ENCODE data around the gene ETV3.
A peak's percentile ranks its signal among the peaks of the same experiment; 100 is the strongest.

ETV3 gene

DNA sequence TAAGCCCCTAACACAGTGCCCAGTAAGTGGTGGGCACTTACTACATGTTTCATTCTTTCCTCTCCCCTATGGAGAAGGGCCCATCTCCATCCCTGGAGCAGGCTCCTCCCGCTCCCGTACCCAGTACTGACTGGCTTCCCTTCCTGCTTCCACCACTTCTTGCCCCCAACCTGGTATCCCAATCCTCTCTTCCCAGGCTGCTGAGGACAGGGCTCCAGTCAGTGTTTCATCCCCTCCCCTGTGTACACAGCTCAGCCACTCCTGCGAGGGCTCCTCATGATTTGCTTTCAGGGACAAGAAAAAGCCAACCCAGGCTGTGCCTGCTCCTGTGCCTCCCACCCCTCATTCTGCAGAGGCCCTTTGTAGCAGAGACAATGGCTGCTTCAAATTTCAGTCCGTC lies 20.8 kb upstream of the ETV3 start:
- DNase-seq, result no peak

DNA sequence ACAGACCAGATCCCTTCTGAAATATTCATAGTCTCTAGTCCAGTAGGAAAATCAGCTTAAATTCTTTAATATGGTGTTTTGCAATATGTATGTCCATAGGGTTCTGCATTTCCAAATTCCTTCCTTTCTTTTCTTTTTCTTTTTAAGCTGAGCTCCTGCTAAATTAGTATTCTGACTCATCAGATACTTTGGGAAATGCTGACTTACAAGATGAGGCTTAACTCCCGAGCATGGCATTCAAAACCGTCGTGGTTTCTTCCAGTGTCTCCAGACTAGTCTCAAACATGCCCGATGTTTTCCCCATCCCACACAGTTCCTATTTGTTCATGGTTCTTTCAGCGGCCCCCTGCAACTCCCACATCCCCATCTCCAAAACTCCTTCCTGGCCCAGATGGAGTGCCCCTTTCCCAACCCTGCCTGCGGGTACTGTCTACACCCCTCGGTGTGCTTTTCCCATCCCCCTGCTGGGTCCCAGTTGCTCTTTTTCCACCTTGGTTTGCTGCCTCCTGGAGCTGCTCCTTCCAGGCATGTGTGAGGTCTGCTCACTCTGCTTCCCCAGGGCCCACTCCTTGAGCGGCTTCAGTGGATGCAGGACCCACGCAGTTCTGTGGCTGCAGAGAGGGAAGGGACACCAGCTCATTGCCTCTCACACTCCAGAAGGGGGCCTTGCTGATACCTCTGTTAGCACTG lies 19.5 kb upstream of the ETV3 start:
- DNase-seq, result no peak

DNA sequence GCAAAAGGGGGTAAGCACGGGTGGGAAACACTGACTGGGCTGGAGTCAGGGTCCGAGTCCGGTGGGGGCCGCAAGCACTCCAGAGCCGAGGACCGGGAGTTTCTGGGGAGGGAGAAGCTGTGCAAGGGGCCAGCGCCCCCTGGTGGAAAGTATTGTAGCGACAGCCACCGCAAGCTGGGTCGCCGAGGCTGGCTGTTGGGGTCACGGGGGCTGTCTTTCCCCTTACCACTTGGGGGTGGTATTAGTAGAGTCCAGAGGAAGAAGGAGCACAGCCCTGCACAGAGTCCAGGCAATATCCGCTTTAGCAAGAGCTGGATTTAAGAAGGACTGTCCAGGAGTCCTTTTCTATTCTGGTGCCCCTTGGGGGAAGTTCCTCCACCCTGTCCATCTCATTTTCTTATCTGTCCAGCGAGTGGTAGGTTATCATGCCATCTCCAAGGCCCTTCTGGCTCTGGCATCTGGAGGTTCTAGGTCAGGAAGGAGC lies 17.9 kb upstream of the ETV3 start:
- DNase-seq, result peak; percentile 72

DNA sequence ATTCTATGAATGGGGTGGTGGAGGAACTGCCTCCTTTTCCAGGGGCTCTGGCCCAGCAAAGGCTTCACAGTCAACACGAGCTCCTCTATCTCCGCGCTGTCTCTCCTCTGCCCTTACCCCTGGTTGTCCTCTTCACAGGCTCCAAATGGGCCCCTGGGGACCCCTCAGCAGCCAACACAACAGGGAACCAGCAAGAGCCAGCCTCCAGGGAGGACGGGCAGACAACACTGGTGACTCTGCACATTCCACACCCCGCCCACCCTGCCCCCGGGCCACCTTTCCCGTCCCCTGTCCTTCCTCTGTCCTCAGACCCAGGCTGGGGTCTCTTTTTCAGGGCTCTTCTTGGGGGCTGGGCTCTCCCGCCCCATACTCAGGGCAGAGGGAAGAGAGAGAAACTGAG lies 17.5 kb upstream of the ETV3 start:
- no peak for DNase-seq

DNA sequence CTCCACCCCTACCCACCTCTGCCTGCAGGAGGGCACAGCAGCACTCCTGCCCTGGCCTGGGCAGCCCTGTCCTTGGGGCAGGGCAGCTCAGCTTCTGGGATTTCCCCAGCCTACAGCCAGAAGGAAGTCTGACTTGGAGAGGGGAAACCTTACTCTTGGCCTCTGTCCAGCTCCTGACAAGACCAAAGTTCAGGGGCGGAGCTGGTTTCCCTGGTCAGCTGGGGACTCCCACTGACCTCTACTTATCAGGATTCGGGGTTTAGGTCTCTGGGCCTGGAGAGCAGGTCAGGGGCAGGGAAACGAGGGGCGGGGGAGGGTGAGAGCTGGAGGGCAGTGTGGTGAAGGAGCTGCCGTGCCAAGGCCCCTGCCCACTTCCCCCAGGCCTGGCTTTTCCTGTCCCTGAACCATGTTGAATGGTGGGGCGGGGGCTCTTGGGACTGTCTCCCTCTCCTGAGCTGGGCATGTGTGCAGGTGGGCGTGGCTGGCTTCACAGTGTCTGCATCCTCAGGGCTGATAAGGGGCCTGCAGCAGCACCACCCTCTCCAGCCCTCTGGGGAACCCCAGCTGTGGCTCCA lies 16.8 kb upstream of the ETV3 start:
- DNase-seq, result no peak

DNA sequence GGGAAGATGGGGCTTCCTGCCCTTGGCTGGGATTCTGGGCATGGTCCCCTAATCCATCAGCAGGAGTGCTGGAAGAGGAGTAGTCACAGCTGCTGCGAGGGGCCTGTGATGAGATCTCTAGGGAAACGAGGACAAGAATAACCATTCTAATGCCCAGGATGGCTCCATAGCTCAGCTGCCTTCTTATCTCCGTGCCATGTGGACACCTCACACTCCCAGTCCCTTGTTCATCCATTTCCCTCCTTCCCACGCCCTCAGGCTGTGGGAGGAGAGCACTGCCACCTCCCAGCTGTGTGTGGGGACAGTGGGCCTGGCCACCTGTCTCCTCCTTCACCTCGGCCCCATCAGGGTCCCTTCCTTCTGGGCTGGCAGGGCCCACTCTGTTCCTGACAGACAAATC lies 16.1 kb upstream of the ETV3 start:
- no peak for DNase-seq

DNA sequence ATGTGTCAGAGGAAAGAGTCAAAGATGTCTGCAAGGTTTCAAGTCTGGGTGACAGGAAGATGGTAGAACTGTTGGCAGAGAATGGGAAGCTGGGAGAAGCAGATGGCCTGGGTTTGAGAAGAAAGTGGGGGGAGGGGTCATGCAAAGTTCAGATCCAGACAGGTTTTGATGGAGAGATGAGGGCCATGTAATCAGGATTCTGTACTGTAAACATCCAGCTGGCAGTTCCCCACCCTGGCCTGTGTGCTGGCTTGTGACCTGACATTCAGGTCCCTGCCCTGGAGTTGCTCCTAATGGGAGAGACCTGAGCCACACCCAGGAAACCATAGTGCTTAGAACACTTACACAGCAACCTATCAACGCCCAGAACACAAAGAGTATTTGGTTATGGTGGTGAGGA lies 15.6 kb upstream of the ETV3 start:
- DNase-seq, result no peak

DNA sequence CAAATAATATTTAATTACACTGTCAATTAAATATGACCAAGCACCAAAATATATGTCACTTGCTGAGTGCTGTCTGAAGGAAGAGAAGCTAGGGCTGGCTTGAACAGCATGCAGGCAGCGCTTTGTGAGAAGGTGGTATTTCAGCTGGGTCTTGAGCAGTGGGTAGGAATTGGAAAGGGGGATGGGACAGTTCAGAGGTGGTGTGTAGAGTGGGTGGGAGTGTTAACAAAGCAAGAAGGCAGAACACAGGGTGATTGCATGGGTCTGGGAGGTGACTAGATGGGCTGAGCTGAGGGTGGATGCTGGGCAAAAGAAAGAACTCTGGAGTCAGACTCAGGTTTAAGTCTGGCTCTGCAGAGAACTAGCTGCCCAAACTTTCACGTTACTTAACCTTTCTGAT lies 14.3 kb upstream of the ETV3 start:
- no peak for DNase-seq

DNA sequence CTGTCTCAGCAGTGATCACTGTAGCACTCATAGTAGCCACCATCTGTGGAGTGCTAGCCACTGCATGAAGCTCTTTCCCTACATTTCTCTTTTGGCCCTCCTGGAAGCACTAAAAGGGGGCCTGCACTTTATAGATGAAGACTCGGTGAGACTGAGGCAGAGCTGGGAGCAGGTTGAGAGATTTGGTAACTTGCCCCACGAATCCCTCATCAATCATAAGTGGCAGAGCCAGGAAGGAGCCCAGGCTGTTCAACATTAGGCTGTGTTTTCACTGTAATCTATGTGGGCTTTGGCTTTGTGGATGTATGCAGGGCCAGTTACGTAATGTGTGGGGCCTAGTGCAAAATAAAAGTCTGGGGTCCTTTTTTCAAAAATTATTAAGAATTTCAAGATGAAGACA lies 13.3 kb upstream of the ETV3 start:
- no peak for DNase-seq

DNA sequence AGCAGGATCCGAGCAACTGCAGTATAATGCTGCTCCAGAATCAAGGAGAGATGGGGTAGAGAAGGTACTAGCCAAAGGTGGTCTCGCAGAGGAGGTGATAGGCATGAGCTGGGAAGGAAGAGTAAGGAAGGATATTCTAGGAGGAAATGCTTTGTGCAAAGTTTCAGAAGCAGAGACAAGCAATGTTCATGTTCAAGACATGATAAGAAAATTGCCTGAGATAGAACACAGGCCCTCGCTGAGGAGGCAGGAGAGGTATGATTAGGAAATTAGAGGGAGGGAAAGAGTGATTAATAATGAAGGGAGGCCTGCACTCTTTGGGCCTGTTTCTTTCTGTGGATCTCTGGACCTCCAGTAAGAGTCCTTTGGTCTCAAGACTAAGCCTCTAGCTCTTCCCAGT lies 12.9 kb upstream of the ETV3 start:
- DNase-seq, result no peak

DNA sequence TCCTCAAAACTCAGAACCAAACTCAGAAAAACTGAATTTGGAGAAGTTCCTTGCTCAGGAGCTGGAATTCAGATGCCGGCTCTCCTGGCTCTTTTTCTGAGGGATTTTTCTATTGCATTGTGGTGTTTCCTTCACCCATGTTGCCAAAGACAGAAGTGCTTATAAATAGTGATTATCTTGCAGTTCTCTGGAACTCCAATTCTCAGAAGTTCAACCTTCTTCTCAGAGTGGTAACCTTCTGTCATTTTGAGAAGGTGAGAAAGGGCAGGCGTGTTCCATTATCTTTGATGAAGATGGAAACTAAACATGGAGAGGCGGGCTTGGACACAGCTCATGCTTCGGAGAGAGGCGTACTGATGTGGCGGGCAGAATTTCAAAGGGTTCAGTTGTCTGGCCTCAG lies 12.4 kb upstream of the ETV3 start:
- no peak for DNase-seq

DNA sequence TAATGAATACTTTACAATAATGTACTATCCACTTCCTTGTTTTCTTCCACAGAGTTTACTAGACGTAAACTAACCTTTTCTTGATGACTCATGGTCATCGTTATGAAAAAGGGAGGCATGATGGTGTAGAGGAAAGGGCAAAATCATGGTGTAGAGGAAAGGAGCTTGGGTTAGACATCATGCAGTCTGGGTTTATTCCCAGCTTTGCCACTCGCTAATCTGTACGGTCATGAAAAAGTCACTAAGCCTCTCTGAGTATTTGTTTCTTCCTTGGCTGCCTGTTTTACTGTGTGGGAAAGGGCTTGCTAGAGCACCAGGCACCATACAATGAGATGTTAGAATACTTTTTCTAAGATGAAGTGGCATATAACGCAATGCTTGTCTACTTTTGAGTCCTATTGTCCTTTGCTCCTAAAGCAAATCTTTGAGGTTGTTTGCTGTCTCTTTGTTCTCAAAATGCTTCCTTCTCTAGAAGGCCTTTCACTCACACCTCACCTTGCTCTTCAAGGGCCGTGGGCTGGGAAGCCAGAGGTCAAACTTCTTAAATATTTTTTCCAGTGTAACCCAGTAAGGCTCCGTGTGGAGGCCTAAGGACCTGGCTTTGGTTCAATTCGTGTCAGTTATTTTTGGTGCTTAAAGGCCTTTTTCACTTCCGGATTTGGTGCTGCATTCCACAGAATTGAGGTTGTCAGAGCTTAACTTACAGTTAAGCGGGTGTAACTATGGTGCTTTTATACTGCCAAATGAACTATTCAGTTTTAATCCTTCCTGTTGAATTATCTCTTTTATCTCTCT lies 9.9 kb upstream of the ETV3 start:
- DNase-seq, result no peak

DNA sequence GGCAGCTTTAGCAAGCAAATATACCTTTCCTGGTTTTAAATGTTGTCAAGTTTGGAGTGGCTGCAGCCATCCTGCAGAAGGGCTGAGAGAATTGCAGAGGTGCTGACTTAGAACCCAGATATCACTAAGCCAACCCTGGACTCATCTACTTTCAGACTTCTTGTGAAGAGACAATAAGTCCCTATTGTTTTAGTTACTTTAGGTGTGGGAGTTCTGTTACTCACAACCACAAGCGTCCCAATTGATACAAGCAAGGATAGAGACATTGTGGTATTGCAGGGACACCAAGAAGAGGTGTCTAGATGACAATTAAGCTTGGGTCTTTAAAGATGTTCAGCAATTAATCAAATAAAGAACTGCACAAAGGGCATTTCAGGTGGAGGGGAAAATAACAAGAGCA lies 8.8 kb upstream of the ETV3 start:
- no peak for DNase-seq

DNA sequence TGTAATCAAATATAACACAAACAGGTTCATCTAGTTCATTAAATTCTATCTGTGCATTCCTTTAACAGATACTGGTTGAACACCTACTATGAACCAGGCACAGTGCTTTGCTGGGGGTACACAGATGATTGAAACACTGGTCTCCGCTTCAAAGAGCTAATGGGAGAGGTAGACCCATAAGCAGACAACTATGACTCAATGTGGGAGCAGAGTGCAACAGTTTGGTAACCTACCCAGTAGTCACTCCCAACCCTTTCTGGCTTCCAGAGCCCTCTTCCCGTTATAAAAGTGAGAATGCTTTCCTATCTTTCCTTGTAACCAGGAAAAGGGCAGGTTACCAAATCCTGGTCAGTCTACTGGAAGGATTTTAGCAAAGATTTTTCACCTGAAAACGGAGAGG lies 8.0 kb upstream of the ETV3 start:
- no peak for DNase-seq

DNA sequence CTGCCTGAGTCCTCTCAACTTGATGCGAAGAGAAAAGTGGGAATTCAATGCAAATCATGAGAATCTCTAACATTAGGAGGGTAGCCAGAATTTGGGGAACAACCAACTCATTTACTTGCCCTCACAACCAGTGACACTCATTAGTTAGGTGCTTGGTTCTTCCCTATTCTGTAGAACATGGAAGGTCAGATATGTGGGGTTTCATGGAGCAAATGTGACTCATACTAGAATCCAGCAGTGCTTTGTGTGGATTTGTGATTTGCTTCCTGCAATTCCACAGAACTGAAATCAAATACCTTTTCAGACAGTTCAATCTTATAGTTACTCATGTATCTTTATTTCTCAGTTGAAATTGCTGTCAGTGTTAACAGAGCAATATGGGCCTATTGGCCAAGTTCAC lies 6.9 kb upstream of the ETV3 start:
- no peak for DNase-seq

DNA sequence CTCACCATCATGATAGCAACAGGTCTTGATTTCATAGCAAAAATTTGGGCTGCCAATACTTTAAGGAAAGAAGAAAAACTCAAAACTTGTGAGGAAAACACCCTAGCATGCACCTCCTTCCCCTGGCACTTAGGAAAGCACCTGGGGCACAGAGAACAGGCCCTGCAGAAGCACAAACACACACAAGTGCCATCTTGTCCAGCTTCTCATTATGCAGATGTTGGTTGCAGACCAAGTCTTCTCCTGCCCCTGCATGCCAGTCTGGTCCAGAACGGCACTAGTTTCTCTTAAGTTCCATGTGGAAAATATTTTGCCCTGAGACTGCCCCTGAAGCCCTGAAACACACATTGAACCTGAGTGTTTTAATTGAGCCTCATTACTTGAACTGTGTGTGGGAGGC lies 6.3 kb upstream of the ETV3 start:
- no peak for DNase-seq

DNA sequence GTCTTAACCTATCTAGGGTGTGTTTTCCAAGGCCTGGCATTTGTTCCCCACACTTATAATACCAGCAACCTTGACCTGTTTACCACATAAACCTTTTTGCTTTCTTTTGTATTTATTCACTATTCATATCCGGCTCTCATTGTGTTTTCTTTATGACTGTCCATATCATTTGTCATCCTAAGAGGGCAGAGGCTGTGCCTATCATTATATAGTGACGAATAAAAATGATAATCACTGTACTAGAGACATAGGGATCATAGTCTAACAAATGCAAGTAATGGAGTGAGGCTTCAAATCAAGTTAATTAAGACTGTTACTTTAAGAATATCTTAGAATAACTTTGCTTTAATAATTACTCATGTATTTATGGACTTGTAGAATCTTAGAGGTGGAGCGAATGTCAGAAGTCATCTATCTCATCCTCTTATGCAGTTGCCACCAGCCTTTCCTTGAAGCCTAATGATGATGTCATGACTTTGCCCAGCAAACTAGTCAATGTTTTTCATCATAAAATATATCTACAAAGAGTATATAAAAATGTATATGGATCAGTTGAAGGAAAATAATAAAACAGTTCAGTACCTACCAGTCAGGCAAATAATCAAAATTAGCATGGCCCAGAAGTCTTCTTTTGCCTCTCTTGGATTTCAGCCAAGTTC lies 4.7 kb upstream of the ETV3 start:
- DNase-seq, result no peak

DNA sequence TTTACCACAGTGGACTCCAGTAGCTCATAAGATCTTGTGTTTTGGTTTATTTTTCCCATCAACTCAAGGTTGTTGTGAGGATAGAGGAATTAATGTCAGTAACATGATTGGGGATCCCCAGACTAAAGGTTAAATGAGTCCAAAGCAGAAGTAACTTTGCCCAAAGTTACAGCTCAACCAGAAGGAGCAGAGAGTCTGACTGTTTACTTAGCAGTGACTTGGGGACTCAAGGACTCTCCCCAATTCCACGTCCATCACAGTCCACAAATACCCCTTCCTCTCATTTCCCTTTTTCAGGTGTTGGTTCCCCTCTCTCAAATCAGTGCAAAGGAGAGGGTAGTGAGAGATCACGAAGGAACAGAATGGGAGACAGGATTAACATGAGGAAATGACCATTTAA lies 4.0 kb upstream of the ETV3 start:
- no peak for DNase-seq

DNA sequence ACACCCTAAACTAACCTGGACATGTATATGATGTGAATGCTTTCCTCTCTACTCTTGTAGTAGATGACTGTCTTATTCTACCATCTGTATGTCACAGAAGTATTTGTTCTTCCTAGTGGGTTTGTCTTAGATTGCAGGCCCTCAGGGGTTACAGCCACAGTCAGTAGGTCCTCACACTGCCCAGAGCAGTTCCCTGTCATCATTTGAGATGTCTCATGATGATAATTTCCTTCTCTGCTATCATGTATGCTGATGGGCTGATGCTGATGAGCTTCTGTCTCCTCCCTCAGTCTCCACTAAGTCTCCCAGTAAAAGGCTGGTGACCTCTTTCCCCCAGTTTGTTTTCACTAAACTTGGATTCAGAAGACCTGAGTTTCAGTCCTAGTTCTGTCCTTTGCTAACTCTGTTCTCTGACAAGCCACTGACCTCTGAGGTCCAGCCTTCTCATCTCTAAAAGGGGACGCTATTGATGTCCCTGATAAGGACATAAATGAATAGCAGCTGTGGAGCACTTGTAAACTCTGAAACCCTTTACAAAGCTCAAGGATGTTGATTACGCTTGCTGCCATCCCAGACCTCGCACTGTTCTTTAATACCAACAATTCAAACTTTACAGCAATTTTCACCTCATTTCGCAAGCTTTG lies 3.1 kb upstream of the ETV3 start:
- DNase-seq, result no peak

DNA sequence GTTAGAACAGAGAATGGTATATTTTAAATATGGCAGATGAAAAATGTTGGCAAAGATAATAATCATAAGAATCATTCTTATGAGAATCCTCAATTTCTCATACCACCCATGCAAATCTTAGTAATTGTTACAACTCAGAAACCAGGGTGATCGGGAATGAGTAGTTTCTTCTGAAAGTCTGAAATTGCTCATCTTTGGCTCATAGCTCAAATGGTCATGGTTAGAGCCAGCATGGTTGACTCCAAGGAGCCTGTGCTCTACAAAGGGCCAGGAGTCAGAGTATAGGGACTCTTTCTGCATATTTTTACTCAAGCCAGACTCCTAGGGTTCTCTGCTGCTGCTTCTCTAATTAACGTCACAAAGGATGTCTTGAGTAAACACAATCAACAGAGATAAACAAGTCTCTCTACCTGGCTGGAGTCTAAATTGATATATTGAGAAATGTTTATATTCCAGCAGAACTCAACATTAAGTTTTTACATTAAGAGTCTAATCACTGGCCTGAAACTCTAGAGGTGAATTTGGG lies 1.9 kb upstream of the ETV3 start:
- DNase-seq, result no peak

DNA sequence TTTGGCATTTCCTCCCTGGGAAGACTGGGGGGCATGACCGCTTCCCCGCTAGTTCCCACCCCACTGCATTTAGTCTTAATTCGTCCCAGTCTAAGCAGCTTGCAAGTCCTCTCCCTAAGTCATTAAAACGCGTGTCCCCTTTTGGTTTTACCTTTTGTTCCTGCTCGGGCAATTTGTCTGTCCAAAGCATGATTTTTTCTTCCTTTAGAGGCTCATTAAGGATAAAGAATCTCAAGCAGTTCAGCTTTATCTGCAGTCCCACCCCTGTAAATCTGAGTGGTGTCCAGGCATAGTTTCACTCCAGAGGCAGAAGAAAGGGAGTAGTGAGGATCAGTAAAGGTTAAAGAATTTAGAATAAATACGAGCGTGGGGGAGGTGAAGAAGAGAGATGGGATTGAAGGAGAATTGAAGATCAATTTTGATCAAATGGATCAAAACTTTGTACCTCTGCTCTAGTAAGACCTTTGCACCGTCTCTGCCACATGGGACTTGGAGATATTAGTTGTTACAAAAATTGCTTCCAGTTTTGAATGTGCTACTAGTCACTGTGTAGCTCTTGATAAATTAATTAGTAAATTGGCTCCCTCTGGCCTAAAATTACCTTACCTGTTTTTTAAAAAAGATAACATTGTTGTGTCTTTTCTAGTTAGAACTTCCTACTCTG lies 989 bp upstream of the ETV3 start:
- no peak for DNase-seq

Measured in effector CD4-positive, alpha-beta T cell (primary cell).